GM10847 (cell line): ENCODE measurements around the gene ABLIM1.

Experiments used
- POLR2A ChIP-seq: IDR thresholded peaks from 2 replicates; pipeline ENCODE4 v1.6.1; 2011; ENCODE audit not compliant: insufficient read length; ENCODE audit errors: extremely low read depth

The ABLIM1 gene

DNA sequence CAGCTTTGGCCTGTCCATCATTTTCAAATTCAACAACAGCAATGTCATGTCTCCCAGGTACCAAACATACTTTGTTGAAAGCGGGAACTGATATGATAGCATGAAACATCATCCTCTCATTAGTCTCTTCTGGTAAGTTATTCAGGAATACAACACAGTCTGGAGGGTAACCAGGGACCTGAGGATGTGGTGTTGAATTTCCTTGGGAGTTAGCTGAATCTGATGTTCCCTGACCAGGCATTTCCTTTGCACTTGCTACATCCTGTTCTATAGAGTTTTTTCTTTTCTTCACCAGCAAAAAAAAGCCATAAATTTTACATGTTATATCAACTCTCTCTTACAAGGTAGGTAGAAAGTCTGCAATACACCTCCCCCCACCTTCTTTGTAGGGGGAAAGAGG, 156.0 kb downstream of the ABLIM1 start:
- TF ChIP-seq POLR2A = no peak

DNA sequence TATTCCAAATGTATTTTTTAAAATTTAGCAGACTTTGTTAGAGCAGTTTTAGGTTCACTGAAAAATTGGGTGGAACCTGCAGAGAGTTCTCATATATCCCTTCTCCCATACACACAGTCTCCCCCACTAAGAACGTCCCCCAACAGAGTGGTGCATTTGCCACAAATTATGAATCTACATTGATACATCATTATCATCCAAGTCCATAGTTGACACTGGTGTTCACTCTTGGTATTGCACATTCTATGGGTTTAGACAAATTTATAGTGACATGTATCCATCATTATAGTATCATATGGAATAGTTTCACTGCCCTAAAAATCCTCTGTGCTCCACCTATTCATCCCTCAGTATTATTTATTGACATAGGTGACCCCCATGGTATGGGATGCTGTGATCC, 156.4 kb downstream of the ABLIM1 start:
- TF ChIP-seq POLR2A = no peak

DNA sequence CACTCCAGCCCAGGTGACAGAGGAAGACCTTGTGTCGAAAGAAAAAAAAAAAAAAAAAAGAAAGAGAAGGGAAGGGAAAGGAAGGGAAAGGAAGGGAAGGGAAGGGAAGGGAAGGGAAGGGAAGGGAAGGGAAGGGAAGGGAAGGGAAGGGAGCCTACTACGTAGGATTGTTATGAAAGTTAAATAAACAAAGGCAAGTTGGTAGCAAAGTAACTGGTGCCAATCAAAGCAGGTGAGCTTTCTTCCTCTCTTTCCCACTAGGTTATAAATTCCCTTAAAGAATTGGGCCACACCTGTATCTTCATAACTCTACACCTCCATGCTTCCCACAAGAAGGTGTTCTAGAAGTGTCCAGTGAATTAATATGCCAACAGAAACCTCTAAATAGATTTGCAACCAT, 157.4 kb downstream of the ABLIM1 start:
- no peak for TF ChIP-seq POLR2A

DNA sequence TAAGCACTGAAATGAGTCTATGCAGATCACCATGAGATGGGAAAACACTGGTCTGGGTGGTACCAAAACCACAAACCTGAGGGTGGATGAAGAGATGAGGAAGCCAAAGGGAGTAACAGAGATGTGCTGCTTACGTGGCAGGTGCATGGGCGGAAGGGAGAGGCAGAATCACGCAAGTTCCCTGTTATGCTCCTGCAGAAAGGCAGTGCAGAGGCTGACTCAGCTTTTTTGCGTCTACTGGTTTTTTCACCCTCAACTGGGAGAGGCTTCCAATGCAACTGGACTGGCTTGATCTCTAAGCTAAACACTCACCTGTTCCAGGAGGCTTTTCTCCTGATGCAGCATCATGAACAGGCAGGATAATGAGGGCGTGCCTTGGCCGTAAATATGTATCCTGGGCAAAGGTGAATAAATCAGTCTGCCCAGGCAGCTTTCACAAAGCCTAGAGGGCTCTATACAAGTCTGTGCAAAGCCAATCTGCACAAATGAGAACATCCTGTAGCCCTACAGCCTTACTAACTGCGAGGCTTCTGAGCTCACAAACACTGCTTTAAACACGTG, 158.4 kb downstream of the ABLIM1 start:
- no peak for TF ChIP-seq POLR2A

DNA sequence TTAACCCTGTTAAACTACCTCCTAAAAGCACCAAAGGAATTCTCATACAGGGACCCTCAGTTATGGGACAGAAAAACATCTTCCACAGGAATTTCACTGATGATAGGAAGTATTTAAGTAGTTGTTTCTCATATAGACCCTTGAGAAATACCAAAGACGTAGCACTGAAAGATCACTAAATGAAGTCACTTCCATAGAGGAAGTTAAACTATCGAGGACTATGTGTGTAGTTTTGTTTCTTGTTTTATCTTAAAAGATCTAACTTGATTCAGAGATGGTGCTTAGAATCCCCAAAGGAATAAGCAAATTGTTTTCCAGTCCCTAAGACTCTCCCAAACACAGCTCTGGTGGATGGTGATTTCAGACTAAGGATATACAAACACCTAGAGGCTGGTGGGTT, 159.0 kb downstream of the ABLIM1 start:
- TF ChIP-seq POLR2A = no peak

DNA sequence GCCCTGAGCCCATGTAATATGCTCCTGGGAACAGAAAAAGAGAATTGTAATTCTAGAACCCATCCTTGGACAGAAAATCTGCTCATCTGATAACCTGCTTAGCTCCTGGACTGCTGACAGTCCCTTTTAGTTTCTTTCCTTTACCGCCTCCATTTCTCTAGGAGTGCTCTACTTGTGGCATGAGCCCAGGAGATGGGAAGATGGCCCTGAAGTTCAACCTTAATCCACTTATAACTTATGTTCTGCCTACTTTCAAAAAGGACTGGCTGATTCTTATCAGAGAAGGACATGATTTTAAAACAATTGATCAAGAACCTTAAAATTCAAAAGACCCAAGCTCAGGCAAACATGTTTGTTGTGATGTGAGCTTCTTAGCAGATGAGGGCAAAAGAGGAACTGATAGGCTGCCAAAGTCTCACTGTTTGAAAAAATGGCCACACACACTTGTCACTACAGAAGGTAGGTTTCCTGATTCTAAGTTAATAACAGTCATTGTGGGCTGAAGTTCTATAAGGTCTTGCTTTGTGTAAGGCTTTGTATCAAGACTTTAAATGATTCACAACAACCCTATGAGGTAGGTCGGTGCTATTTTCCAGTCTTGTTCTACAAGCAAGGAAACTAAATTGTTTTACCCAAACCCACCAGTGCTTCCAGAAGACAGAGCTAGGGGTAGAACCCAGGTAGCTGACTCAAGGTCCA, 159.5 kb downstream of the ABLIM1 start:
- no peak for TF ChIP-seq POLR2A

DNA sequence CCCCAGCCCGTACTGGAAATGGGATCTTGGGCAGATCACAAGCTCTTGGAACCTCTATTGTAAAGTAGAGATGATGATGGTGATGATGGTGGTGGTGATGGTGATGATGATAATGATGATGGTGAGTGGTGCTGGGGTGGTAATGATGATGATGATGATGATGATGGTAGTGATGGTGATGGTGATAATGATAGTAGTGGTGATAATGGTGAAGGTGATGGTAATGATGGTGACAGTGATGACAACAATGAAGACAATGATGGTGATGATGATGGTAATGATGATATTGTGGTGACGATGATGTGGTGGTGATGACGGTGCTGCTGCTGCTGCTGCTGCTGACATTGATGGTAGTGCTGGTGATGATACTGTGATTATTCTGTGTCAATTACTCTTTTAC, 162.8 kb downstream of the ABLIM1 start:
- TF ChIP-seq POLR2A = no peak

DNA sequence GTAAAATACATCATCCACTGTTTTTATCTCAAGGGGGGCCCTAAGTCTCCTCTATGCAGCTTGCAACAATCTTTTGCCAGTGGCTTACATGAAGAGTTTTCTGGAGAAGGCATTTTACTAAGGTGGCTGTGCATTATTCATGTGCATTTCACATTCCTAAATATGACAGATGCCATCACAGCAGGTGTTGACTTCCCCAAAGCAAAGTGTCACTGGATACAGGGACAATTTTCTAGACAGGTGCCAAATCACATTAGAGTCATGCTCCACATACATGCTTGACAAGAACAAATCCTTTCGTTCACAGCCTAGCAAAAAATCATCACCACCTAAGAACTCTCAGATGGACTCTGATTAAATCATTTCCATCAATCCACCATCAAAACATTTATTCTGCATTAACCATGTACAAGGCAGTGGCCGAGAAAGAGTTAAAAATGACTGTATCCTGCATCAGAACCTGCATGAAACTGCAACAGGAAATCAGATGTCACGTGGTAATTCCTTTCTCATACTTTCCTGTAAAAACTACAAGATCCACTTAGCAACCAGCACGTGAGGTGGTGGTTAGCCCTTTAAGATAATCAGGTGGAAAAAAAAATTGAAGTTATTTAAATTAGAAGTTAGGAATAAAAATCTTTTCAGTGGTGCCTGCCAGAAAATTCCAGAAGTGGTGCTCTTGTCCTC, 165.6 kb downstream of the ABLIM1 start:
- no peak for TF ChIP-seq POLR2A

DNA sequence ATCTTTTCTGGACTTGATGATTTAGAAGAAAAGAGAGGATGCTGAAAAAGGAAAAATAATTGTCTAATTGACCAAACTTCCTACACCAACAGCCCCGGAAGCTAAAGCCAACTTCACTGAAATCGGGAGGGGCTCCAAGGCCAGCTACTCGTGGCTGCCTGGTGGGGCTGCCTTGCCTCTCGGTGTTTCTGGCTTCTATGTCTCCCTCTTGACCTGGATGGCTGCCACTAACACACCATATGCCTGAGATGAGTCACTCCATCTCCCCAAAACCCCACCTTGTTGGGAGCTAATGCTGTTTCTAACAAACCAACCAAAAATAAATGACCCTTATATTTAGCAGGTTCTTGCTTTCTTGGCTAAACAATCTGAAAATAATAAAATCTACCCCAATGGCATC, 166.1 kb downstream of the ABLIM1 start:
- TF ChIP-seq POLR2A = no peak

DNA sequence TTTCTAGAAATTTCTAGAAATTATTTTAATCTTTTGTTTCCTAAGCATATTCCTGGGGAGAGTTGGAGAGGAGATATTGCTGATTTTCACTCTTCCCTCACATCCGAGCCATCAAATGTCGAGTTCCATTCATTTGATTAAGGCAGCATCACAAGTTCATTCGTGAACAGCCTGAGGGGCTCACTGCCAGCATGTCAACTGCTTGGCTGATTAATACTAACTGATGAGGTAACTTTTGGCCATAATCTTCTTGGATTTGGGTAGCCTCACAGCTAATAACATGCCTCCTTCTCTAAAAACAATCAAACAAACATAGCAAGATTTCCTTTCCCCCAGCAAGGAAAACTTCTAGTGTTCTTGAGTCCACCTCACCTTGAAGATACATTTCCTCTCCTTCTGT, 166.7 kb downstream of the ABLIM1 start:
- no peak for TF ChIP-seq POLR2A

DNA sequence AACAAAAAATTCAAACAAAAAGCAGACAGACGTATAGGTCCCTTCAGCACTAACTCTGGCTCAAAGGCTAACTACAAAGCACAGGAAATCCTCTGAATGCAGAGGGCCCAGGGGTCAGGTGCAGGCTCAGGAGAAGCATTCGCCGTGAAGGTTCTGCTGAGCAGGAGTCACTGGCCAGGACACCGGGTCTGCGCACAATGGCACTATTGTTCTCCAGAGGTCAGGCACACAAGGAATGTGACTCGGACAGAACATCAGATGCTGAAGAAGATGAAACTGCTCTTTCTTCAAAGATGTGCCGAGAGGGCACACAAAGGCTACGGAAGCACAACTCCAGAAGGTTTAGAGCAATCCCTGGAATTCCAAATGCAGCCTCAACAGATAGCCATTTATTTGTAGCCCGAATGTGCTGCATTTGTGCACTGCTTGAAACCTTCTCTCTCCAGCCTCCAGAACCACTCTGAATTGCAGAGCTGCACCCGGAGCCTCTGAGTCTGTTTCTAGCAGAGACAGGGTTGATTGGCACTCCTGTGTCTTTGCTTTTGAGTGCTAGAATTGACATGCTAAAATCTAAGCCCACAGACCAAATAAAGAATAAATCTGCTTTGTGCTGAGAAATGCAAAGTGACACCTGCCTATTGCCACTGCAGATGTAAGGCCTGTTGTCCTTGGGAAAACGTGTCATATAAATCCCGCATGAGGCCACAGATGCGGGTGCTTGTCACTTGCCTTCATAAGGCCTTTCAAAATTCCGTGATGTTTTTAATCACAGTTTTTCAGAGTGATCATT, 168.4 kb downstream of the ABLIM1 start:
- no peak for TF ChIP-seq POLR2A

DNA sequence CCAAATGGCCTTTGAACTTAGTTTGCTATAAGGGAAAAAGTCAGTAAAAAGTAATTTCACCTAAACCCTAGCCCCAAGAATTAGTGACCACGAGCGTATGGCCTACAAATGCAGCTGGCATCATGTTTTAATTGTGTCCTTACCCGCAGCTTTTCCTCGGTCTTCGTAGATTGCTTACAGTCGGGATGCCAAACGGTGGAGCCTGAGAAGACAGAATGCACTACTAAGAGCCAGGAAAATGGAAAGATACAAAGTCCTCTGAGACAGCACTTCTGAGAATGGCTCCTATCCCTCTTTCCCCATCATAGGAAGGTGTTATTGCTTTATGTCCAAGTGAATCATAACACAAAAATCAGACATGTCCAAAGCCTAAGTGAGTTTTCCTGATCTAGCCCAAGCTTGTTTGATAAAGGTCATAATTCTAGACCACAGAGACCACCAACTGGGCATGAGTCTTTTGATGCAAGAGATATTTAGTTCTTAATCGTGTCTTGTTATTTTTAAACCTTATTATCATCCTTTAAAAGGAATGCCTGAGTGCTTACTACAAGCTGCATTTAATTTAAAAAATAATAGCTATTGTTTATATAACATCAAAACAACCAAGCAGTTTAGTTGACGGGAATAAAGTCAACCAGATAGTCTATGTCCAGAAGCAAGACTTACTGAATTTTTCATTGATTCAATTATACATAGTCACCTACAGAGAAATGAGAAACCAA, 170.1 kb downstream of the ABLIM1 start:
- no peak for TF ChIP-seq POLR2A

DNA sequence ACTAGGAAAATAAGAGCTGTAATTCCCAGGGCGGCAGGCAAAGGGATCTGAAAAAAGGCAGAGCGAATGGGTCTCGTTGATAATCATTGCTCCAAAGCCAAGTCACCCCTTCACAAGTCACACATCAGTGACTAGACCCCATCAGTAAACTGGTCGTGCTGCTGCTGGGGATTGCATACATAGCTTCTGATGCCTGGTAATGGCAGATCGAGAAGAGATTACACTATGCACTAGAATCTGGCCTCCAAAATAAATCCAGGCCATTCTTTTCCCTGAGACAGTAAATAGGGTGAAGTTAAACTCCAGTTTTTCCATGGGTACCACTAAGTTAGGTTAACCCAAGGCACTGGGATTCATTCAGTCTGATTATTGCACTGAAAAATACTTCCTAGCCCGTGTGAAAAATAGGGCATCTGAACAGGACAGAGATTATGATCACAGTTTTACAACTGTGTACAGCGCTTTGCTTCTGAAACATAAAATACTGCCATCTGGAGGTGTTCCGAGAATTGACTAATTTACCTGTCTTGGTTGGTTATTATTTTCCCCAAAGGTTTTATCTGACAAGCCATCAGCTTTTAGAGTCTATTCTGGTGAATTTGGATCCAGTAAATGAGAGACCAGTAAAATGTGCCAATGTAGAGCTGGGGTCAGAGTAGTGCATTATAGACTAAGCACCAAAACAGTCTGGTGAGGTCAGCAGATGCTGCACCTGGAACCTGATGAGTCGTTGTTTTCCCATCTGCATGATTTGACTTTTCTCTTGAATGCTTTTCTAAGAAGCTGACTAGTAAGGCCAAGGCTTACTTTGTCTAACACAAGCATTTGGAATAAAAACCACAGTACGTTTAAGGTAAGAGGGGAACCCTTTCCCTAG, 170.9 kb downstream of the ABLIM1 start:
- no peak for TF ChIP-seq POLR2A

DNA sequence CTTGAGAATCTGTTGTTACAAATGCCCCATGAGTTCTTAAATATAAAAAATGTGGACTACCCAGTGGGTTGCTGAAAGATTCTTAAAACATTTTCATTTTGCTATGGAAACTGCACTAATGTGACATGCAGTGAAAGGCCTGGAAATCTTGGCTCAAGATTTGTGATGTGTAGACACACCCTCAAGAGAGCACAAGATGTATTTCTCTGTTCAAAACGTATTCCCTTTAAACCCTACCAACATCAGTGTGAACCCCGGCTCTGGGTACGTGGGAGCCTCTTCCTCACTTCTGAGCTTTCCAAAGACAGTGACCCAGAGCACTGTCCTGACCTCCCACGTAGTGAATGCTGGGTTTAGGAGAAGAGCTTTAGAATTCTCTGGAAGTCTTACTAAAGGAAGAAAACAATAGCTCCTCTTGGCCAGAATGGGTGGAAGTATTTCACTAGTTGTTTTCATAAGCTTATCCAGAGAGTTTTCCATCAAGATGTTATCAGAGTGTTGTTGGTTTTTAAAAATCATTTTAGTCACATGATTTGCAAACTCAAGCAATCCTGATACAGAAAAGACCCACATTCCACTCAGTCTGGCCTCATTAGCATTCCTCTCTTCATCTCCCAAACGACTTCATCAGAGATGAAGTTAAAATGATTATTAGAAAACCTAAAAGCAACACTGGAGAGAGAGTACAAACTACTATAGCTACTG, 172.2 kb downstream of the ABLIM1 start:
- no peak for TF ChIP-seq POLR2A
